Panc1 (cell line): ENCODE results near the gene TTC17. TPM values are rescaled to one million over a fixed set of nuclear protein-coding genes. Genes with fewer than 3 reads are reported as not detected.

Experiments
- ATAC-seq: fragments of 200-7000 bp; cut with Tn5 transposase; 2 replicates; pipeline ENCODE4 v1.9.1; 2020; ENCODE audit warnings: mild to moderate bottlenecking, moderate library complexity
- BruUV-seq: library from RNA; stranded (reverse); fragments of 400-500 nt; replicated peaks from 2 replicates; lab custom pipeline; 2021; lab: Mats Ljungman, UMichigan
- CTCF ChIA-PET: fragments of 300-600 bp; sonication (Branson Sonifier 250); formaldehyde crosslinking; loops from one replicate; lab custom pipeline; 2022; ENCODE audit warnings: antibody characterized with exemption; lab: Charles Lee
- POLR2A ChIA-PET: fragments of 300-600 bp; sonication (Branson Sonifier 250); formaldehyde crosslinking; loops from one replicate; lab custom pipeline; 2022; ENCODE audit warnings: antibody characterized with exemption; lab: Charles Lee
- DNase-seq: peaks from one replicate; pipeline ENCODE4 v3.0.0-alpha.2; 2010; ENCODE audit warnings: low read depth, low spot score
- H3K27ac ChIP-seq: 2 replicates; pipeline ENCODE4 v1.5.1; 2011; ENCODE audit warnings: mild to moderate bottlenecking, low read length, inconsistent platforms
- H3K27me3 ChIP-seq: fragments of 200-500 bp; sonication (Bioruptor generic); 2 replicates; pipeline ENCODE4 v1.6.0; 2014; ENCODE audit warnings: low read length, inconsistent platforms; ENCODE audit not compliant: control insufficient read depth, insufficient read depth
- H3K36me3 ChIP-seq: fragments of 200-500 bp; sonication (Bioruptor generic); 2 replicates; pipeline ENCODE4 v1.5.1; 2014; ENCODE audit warnings: inconsistent platforms, mild to moderate bottlenecking, low read length, moderate library complexity; ENCODE audit not compliant: control insufficient read depth, insufficient read depth
- H3K4me1 ChIP-seq: 2 replicates; pipeline ENCODE4 v1.5.1; 2011; ENCODE audit warnings: inconsistent platforms, mild to moderate bottlenecking, low read length, moderate library complexity; ENCODE audit not compliant: control insufficient read depth, insufficient read depth
- H3K4me3 ChIP-seq, 2 experiments: 2 replicates each; pipeline ENCODE4 v1.5.1; 2011 to 2012; ENCODE audit warnings: low read depth in 2 of 2, low read length in 2 of 2, mild to moderate bottlenecking in 2 of 2, inconsistent platforms in 1 of 2, moderate library complexity in 1 of 2
- H3K9me3 ChIP-seq: fragments of 200-500 bp; sonication (Bioruptor generic); 2 replicates; pipeline ENCODE4 v1.5.1; 2014; ENCODE audit warnings: low read depth, mild to moderate bottlenecking, inconsistent platforms, low read length, moderate library complexity; ENCODE audit not compliant: control insufficient read depth, insufficient read depth
- POLR2AphosphoS5 ChIP-seq: IDR thresholded peaks from 2 replicates; pipeline ENCODE4 v1.6.1; 2012; ENCODE audit warnings: mild to moderate bottlenecking, low read depth, low read length, moderate library complexity
- SIN3A ChIP-seq: IDR thresholded peaks from 2 replicates; pipeline ENCODE4 v1.6.1; 2012; ENCODE audit warnings: low read depth, mild to moderate bottlenecking, low read length, moderate library complexity, borderline replicate concordance; ENCODE audit not compliant: insufficient read depth
- TCF7L2 ChIP-seq: IDR thresholded peaks from 2 replicates; pipeline ENCODE4 v1.6.1; 2011; ENCODE audit warnings: mild to moderate bottlenecking, low read depth, low read length, inconsistent platforms
- in situ Hi-C: cut with HindIII; loops from 2 replicates; pipeline ENCODE4 v1.10.0; 2016; ENCODE audit warnings: low sequenced_read_pairs, low pct_unique_long_range_greater_than_20kb
- intact Hi-C: fragments of 100-400 bp; cut with micrococcal nuclease; formaldehyde crosslinking; loops from one replicate; pipeline ENCODE4 v1.10.0; 2022; ENCODE audit not compliant: unreplicated experiment
- total RNA-seq: library from RNA; stranded (reverse); gene quantifications from one replicate; pipeline ENCODE4 v1.2.1, GENCODE V29; 2021; ENCODE audit not compliant: unreplicated experiment
- TF ChIP-seq, protein P1 (sequence below): fragments of 450-650 bp; IDR thresholded peaks from 2 replicates; pipeline ENCODE4 v1.5.1; 2017; ENCODE audit warnings: mild to moderate bottlenecking
- TF ChIP-seq, protein P2 (sequence below), 2 experiments: IDR thresholded peaks; 2 replicates each; pipeline ENCODE4 v1.6.1; 2011 to 2012; ENCODE audit warnings: low read depth in 2 of 2, control low read depth in 1 of 2, low read length in 1 of 2, mild to moderate bottlenecking in 1 of 2, moderate library complexity in 1 of 2; ENCODE audit not compliant: insufficient read depth in 1 of 2

TTC17 gene
- total RNA-seq, 1 experiment from 2014 or later: 54.2 TPM

DNA sequence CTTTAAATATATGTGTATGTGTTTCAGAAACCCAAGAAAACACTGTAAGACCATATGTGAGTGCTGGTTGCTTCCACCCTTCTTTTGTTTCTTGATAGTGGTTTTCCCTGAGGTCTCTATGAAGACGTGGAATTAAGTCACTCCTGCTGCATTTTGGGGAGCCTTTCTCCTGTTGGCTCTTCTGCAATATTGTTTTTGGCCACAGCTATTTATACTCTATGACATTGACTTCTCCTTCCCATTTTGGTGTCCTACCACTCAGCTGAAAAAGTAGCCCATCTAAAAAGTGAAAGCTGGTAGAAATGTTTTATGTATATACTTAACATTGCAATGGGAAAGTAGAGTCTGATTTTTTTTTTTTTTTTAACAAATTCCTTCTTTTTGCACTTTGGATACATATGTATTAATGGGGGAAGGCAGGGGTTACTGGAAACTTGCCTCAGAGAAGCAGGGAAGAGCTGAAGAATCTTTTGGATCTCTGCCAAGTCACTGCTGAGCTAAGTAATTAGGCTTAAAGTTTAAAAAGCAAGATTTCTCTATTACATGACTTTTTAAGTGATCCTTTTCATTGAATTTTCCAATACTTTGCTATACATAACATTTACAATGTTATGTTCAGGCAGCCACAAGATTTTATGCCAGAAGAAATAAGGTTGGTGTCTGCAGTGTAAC is 1.8 kb downstream of the TTC17 start (continued):
- TF ChIP-seq POLR2AphosphoS5: no peak

DNA sequence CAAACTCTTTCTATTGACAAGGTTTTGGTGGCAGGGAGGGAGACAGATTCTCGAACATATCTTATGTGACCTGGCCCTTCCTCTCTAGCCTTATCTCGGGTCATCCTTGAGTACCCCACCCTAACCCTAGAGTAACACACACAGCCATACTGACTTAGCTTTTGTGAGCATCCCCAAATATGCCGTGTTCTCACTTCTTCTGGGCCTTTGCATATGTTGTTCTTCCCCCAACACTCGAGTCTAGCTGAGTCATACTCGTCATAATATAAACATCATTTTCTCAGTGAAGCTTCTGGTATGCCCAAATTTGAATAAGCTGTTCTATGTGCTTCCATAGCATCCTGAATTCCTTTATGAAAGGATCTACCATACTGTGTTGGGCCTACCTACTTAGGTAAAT is 8.0 kb downstream of the TTC17 start:
- Histone ChIP-seq H3K36me3 (no peaks in the 10 kb centered on the region; the same call in 1 of the 2 replicates), H3K9me3 (no peaks in the 10 kb centered on the region), H3K4me1 (no peaks in the 10 kb centered on the region), H3K27me3 (no peaks in the 10 kb centered on the region), H3K27ac (no peak overlapping the region), H3K4me3 (no peak overlapping the region)
- CTCF ChIA-PET: no interaction called here
- intact Hi-C loops (no loop called here), in situ Hi-C loops (no loop called here)
- no TSS peak for BruUV-seq
- POLR2A ChIA-PET: interaction anchor here (0.6 kb wide), 1 partner anchor 1375 kb away, joined by 3 read pairs; no protein-coding TSS in a partner anchor
- DNase-seq (no peak), ATAC-seq (no peak)
- TF ChIP-seq TCF7L2 (no peak), SIN3A (no peak), POLR2AphosphoS5 (no peak)
- TF ChIP-seq, protein P1, sequence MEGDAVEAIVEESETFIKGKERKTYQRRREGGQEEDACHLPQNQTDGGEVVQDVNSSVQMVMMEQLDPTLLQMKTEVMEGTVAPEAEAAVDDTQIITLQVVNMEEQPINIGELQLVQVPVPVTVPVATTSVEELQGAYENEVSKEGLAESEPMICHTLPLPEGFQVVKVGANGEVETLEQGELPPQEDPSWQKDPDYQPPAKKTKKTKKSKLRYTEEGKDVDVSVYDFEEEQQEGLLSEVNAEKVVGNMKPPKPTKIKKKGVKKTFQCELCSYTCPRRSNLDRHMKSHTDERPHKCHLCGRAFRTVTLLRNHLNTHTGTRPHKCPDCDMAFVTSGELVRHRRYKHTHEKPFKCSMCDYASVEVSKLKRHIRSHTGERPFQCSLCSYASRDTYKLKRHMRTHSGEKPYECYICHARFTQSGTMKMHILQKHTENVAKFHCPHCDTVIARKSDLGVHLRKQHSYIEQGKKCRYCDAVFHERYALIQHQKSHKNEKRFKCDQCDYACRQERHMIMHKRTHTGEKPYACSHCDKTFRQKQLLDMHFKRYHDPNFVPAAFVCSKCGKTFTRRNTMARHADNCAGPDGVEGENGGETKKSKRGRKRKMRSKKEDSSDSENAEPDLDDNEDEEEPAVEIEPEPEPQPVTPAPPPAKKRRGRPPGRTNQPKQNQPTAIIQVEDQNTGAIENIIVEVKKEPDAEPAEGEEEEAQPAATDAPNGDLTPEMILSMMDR: no peak
- TF ChIP-seq, protein P2, sequence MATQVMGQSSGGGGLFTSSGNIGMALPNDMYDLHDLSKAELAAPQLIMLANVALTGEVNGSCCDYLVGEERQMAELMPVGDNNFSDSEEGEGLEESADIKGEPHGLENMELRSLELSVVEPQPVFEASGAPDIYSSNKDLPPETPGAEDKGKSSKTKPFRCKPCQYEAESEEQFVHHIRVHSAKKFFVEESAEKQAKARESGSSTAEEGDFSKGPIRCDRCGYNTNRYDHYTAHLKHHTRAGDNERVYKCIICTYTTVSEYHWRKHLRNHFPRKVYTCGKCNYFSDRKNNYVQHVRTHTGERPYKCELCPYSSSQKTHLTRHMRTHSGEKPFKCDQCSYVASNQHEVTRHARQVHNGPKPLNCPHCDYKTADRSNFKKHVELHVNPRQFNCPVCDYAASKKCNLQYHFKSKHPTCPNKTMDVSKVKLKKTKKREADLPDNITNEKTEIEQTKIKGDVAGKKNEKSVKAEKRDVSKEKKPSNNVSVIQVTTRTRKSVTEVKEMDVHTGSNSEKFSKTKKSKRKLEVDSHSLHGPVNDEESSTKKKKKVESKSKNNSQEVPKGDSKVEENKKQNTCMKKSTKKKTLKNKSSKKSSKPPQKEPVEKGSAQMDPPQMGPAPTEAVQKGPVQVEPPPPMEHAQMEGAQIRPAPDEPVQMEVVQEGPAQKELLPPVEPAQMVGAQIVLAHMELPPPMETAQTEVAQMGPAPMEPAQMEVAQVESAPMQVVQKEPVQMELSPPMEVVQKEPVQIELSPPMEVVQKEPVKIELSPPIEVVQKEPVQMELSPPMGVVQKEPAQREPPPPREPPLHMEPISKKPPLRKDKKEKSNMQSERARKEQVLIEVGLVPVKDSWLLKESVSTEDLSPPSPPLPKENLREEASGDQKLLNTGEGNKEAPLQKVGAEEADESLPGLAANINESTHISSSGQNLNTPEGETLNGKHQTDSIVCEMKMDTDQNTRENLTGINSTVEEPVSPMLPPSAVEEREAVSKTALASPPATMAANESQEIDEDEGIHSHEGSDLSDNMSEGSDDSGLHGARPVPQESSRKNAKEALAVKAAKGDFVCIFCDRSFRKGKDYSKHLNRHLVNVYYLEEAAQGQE (IDR thresholded peaks at IDR 0.05; ENCODE audit: insufficient read depth in 1 of 2, low read depth in 2 of 2, low read length in 1 of 2): no peak

DNA sequence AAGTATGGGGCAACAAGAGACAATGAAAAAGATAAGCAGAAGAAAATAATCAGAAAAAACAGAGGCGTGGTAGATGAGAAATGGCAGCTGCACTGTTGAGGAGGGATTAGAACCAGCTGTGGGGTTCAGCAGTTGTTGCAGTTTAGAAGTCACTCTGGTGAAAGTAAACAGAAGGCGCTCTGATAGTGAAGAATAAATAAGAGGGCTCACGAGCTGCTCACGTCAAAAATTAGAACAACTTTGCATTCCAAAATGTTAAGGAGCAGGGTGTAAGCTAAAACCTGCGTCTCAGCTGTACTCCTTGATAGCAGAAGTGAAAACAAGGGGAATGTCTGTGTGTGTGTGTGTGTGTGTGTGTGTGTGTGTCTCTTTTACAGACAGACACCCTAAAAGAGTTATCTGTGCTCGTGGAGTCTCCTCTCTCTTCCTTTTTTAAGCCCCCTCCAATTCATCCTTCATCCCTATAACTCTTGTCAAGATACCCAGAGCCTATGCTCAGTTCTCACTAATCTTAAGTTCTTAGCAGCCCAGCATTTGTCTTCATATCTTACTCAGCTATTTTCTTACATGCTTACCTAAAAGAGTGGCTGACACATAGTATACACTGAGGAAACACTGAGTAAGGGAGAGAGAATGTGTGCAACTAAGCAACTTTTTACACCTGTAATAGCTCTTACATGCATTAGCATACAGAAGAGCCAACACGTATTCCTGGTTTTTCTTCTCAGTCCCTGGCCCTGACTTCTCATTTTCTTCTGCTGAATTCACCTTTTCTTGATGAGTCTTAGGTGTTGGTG is 8.9 kb downstream of the TTC17 start:
- ChIA-PET CTCF (no interaction called here), POLR2A (no interaction called here)
- ATAC-seq: no peak
- TF ChIP-seq, protein P2 (IDR thresholded peaks at IDR 0.05; ENCODE audit: insufficient read depth in 1 of 2, low read depth in 2 of 2, low read length in 1 of 2): no peak
- no peak for TF ChIP-seq SIN3A
- TF ChIP-seq, protein P1: no peak
- TF ChIP-seq TCF7L2: no peak
- TF ChIP-seq POLR2AphosphoS5: no peak
- no peak for DNase-seq
- H3K27ac ChIP-seq: no peak overlapping the region
- H3K9me3 ChIP-seq: no peaks in the 10 kb centered on the region
- H3K36me3 ChIP-seq: no peaks in the 10 kb centered on the region; the same call in 1 of the 2 replicates
- intact Hi-C loops: no loop called here
- in situ Hi-C loops: no loop called here
- no peaks in the 10 kb centered on the region for H3K4me1 ChIP-seq
- H3K27me3 ChIP-seq: no peaks in the 10 kb centered on the region
- BruUV-seq: no TSS peak
- no peak overlapping the region for H3K4me3 ChIP-seq
